Uterus (tissue), 4 donors: ENCODE data around the gene COPS9. TPM values are rescaled to one million over a fixed set of nuclear protein-coding genes. Genes with fewer than 3 reads are reported as not detected.

Source experiments
- DNase-seq, 2 donors: peaks; one replicate each; pipeline ENCODE4 v3.0.0-alpha.2; 2019 to 2020
- H3K27ac ChIP-seq, 2 donors: fragments of 200-600 bp; sonication (generic); 1 replicate in 1 of 2; 2 replicates in 1 of 2; pipeline ENCODE4 v1.5.1; 2016 to 2018
- H3K27me3 ChIP-seq, 2 donors: fragments of 200-600 bp; sonication (generic); one replicate each; pipeline ENCODE4 v1.5.1; 2018 to 2019; ENCODE audit warnings: control low read depth in 1 of 2
- H3K36me3 ChIP-seq, 2 donors: fragments of 200-600 bp; sonication (generic); one replicate each; pipeline ENCODE4 v1.5.1; 2019; ENCODE audit warnings: control low read depth in 1 of 2
- H3K4me1 ChIP-seq, 2 donors: fragments of 200-600 bp; sonication (generic); one replicate each; pipeline ENCODE4 v1.5.1; 2018 to 2019; ENCODE audit warnings: control low read depth in 1 of 2
- H3K4me3 ChIP-seq, 2 donors: fragments of 200-600 bp; sonication (generic); 1 replicate in 1 of 2; 2 replicates in 1 of 2; pipeline ENCODE4 v1.5.1; 2018 to 2019; ENCODE audit warnings: mild to moderate bottlenecking in 1 of 2
- H3K9me3 ChIP-seq, 2 donors: fragments of 200-600 bp; sonication (generic); one replicate each; pipeline ENCODE4 v1.5.1; 2019; ENCODE audit warnings: control low read depth in 1 of 2
- POLR2A ChIP-seq, 2 donors: fragments of 450-650 bp; IDR thresholded peaks; one replicate each; pipeline ENCODE4 v1.6.1; 2016; ENCODE audit warnings: antibody characterized with exemption in 2 of 2, mild to moderate bottlenecking in 1 of 2, moderate library complexity in 1 of 2
- intact Hi-C: fragments of 100-400 bp; cut with DNase I; formaldehyde crosslinking; loops from one replicate; pipeline ENCODE4 v1.15.1; 2023; ENCODE audit warnings: low total_unique reads
- total RNA-seq, 4 donors: library from RNA; depleted of rRNA in 3 of 4; stranded (reverse); fragments of >200 nt in 3 of 4; gene quantifications; one replicate each; pipeline versions ENCODE4 v1.1.0 to v1.2.4, GENCODE V29; 2014 to 2023
- TF ChIP-seq, protein P1 (sequence below), 4 experiments: fragments of 200-600 bp in 2 of 4; fragments of 450-650 bp in 2 of 4; sonication (generic) in 2 of 4; IDR thresholded peaks; one replicate each; pipeline ENCODE4 v1.5.1; 2016 to 2019; ENCODE audit warnings: antibody characterized with exemption in 4 of 4, mild to moderate bottlenecking in 2 of 4, moderate library complexity in 1 of 4
- donor health status: DM: yes; HTN: yes; CAD: no.

The COPS9 gene
- total RNA-seq, 4 donors from 2014 or later: 14.1 to 189 (median 98.0) TPM

GRCh38 chr2:240147382-240147781, 11.3 kb upstream of the COPS9 start:
- Histone ChIP-seq H3K9me3 (no peaks in the 10 kb centered on the region), H3K4me1 (peaks cover 0 to 4% of the 10 kb centered on the region in 2 donors), H3K36me3 (no peaks in the 10 kb centered on the region), H3K27me3 (no peaks in the 10 kb centered on the region), H3K27ac (no peak overlapping the region), H3K4me3 (no peak overlapping the region)
- DNase-seq: no peak
- intact Hi-C loops: loop anchor here (10.0 kb wide), 2 partner anchors 83 to 1113 kb away; no protein-coding TSS in a partner anchor
- no peak for TF ChIP-seq POLR2A (IDR thresholded peaks at IDR 0.05)
- TF ChIP-seq, protein P1, sequence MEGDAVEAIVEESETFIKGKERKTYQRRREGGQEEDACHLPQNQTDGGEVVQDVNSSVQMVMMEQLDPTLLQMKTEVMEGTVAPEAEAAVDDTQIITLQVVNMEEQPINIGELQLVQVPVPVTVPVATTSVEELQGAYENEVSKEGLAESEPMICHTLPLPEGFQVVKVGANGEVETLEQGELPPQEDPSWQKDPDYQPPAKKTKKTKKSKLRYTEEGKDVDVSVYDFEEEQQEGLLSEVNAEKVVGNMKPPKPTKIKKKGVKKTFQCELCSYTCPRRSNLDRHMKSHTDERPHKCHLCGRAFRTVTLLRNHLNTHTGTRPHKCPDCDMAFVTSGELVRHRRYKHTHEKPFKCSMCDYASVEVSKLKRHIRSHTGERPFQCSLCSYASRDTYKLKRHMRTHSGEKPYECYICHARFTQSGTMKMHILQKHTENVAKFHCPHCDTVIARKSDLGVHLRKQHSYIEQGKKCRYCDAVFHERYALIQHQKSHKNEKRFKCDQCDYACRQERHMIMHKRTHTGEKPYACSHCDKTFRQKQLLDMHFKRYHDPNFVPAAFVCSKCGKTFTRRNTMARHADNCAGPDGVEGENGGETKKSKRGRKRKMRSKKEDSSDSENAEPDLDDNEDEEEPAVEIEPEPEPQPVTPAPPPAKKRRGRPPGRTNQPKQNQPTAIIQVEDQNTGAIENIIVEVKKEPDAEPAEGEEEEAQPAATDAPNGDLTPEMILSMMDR (IDR thresholded peaks at IDR 0.05): no peak

DNA sequence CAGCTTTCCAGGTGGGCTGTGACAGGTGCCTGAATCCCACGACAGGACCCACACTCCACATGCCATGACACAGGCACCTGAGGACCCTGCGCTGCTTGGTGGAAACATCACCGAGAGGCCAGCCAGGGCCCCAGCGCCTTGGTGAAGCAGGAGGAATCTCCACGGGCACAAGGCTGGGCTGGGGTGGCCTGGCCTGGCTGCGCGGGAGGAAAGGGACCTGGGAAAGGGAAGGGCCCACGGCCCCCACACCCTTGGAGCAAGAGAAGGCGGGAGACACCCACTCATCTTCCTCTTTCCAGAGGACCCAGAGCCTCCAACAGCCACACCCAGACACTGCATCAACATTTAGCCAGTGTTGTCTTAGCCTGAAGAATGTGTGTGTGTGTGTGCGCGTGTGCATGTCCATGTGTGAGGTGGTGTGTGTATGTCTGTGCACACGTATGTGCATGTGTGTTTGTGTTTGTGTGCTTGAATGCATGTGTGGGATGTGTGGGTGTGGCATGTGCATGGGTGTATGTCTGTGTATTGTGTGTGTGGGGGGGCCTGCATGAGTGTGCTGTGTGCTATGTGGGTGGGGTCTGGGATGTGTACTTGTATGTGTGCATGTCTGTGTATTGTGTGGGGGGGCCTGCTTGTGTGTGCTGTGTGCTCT, 10.6 kb upstream of the COPS9 start:
- Histone ChIP-seq H3K27ac (no peak overlapping the region), H3K4me1 (peaks cover 0 to 4% of the 10 kb centered on the region in 2 donors), H3K4me3 (no peak overlapping the region), H3K27me3 (no peaks in the 10 kb centered on the region), H3K36me3 (no peaks in the 10 kb centered on the region), H3K9me3 (no peaks in the 10 kb centered on the region)
- no peak for DNase-seq
- intact Hi-C loops: loop anchor here (10.0 kb wide), 2 partner anchors 82 to 1112 kb away; no protein-coding TSS in a partner anchor
- TF ChIP-seq POLR2A (IDR thresholded peaks at IDR 0.05): no peak
- TF ChIP-seq, protein P1 (IDR thresholded peaks at IDR 0.05): no peak

DNA sequence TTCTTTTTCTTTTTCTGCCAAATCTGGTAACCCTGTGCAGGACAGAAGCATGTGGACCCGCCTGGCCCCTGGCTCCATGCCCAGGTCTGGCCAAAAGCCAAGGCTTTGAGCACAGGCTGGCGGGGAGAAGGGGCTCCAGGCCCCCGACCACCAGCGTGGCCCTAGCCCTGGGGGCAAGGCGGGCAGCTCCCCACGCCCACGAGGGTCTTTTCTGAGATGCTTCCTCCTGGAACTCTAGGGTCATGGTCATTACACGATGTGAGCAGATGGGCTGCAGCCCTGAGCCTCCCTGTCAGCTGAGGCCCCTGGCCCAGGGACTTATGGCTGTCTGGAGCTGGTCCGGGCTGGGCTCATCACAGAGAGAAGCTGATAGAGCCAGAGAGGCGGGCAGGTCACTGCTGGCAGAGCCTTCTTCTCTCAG, 10.0 kb upstream of the COPS9 start:
- no peak for TF ChIP-seq POLR2A (IDR thresholded peaks at IDR 0.05)
- TF ChIP-seq, protein P1 (IDR thresholded peaks at IDR 0.05): no peak
- H3K4me3 ChIP-seq: no peak overlapping the region
- no peak overlapping the region for H3K27ac ChIP-seq
- no peak for DNase-seq
- no peaks in the 10 kb centered on the region for H3K9me3 ChIP-seq
- no peaks in the 10 kb centered on the region for H3K27me3 ChIP-seq
- no peaks in the 10 kb centered on the region for H3K36me3 ChIP-seq
- H3K4me1 ChIP-seq: peaks cover 0 to 4% of the 10 kb centered on the region in 2 donors
- intact Hi-C loops: loop anchor here (10.0 kb wide), 2 partner anchors 81 to 1111 kb away; no protein-coding TSS in a partner anchor

DNA sequence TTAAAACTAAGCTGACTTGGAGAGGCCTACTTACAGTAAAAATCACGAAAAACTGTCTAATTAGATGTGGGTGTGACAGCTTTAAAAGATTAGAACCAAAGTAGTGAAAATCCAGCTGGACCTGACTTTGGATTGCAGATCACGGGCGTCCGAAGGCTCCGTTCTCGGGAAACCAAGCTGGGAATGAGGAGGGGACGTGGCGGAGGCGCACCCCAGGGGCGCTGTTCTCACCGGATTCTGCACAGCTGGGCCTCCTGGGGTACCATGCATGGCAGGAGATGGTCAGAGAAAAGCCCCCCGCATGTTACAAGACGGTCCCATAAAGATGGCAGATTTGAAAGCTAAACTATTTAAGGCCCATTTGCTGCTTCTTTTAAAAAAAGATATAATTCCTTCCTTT, 9.4 kb upstream of the COPS9 start:
- Histone ChIP-seq H3K27ac (no peak overlapping the region), H3K4me3 (no peak overlapping the region), H3K4me1 (peaks cover 0 to 4% of the 10 kb centered on the region in 2 donors), H3K9me3 (no peaks in the 10 kb centered on the region), H3K27me3 (no peaks in the 10 kb centered on the region), H3K36me3 (no peaks in the 10 kb centered on the region)
- intact Hi-C loops: loop anchor here (10.0 kb wide), 2 partner anchors 81 to 1111 kb away; no protein-coding TSS in a partner anchor
- TF ChIP-seq, protein P1 (IDR thresholded peaks at IDR 0.05): no peak
- TF ChIP-seq POLR2A (IDR thresholded peaks at IDR 0.05): no peak
- no peak for DNase-seq

DNA sequence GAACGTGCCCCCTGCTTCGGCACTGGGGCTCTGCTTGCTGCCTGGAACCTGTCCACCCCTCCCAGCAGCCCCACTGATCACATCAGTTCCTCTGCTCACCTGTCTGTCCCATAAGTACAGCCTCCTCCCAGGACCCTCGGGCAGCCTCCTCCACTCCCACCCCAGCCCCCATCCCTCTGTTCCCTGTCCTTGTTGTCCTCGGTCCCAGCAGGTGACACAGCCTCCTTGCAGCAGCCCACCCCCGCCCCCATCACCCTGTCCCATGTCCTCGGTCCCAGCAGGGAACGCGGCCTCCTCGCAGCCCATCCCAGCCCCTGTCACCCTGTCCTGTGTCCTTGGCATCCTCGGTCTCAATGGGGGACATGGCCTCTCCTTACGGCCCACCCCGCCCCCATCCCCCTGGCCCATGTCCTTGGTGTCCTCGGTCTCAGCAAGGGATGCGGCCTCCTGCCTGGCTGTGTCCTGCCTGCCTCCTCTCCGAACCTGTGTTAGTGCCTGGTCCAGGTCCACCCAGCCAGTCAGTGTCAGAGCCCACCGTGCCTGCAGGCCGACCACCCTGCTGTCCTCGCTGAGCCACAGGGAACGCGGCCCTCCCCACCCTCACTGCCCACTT, 8.7 kb upstream of the COPS9 start:
- Histone ChIP-seq H3K4me3 (no peak overlapping the region), H3K9me3 (no peaks in the 10 kb centered on the region), H3K4me1 (peaks cover 0 to 4% of the 10 kb centered on the region in 2 donors), H3K27ac (no peak overlapping the region), H3K36me3 (no peaks in the 10 kb centered on the region), H3K27me3 (no peaks in the 10 kb centered on the region)
- TF ChIP-seq POLR2A (IDR thresholded peaks at IDR 0.05): no peak
- TF ChIP-seq, protein P1 (IDR thresholded peaks at IDR 0.05): no peak
- intact Hi-C loops: loop anchor here (10.0 kb wide), 2 partner anchors 80 to 1110 kb away; no protein-coding TSS in a partner anchor
- DNase-seq: no peak
